K562 (cell line): ENCODE data around the gene ARHGAP26.

Source experiments
- ARID3A ChIP-seq: IDR thresholded peaks from 2 replicates; pipeline ENCODE4 v1.6.1; 2012; ENCODE audit warnings: low read depth, low read length, improper control_type of control experiment, borderline replicate concordance
- CTCF ChIP-seq, 3 experiments: IDR thresholded peaks in 2 of 3; conservative IDR thresholded peaks in 1 of 3; 2 replicates each; pipeline ENCODE4 v1.5.1; 2011 to 2012; ENCODE audit warnings: low read length in 3 of 3, mild to moderate bottlenecking in 3 of 3, control low read depth in 2 of 3, improper control_type of control experiment in 1 of 3, inconsistent platforms in 1 of 3, low read depth in 1 of 3, mixed read lengths in 1 of 3, moderate library complexity in 1 of 3; ENCODE audit not compliant: insufficient read depth in 2 of 3
- NCOA6 ChIP-seq: fragments of 450-650 bp; IDR thresholded peaks from 2 replicates; pipeline ENCODE4 v1.6.1; 2017; ENCODE audit warnings: mild to moderate bottlenecking
- NR4A1 ChIP-seq, 2 experiments: fragments of 250-450 bp in 1 of 2; fragments of 450-650 bp in 1 of 2; sonication (Bioruptor Pico) in 1 of 2; IDR thresholded peaks; 2 replicates each; pipeline versions ENCODE4 v1.4.0 to v1.6.1; 2016 to 2020; ENCODE audit warnings: mild to moderate bottlenecking in 2 of 2, missing compliant biosample characterization in 1 of 2, missing genetic modification characterization in 1 of 2, moderate library complexity in 1 of 2
- OTX1 ChIP-seq: fragments of 450-650 bp; formaldehyde crosslinking; IDR thresholded peaks from 2 replicates; pipeline ENCODE4 v1.4.0; 2022; ENCODE audit warnings: mild to moderate bottlenecking
- PATZ1 ChIP-seq: fragments of 250-450 bp; sonication (Bioruptor Pico); IDR thresholded peaks from 2 replicates; pipeline ENCODE4 v1.5.0; 2020; ENCODE audit warnings: mild to moderate bottlenecking, borderline replicate concordance
- POLR2G ChIP-seq: fragments of 200-400 bp; formaldehyde crosslinking; IDR thresholded peaks from 2 replicates; pipeline ENCODE4 v1.6.1; 2017; ENCODE audit warnings: low read depth, mild to moderate bottlenecking, antibody characterized with exemption, low read length, moderate library complexity
- RBM39 ChIP-seq: fragments of 200-400 bp; formaldehyde crosslinking; optimal IDR thresholded peaks from 2 replicates; pipeline ENCODE3; 2018; ENCODE audit warnings: low read depth, low read length
- REST ChIP-seq, 2 experiments: fragments of 450-650 bp; formaldehyde crosslinking in 1 of 2; IDR thresholded peaks; 2 replicates each; pipeline versions ENCODE4 v1.4.0 to v1.6.1; 2014 to 2020; ENCODE audit warnings: mild to moderate bottlenecking in 2 of 2, borderline replicate concordance in 1 of 2, low read depth in 1 of 2

- TF ChIP-seq ARID3A (no peak), PATZ1 (CRISPR knock-in tag) (no peak), RBM39 (no peak), POLR2G (no peak), NCOA6 (no peak), OTX1 (CRISPR knock-in tag) (no peak), CTCF (IDR thresholded peaks at IDR 0.05 in 2 of 3, conservative IDR thresholded peaks at IDR 0.05 in 1 of 3; ENCODE audit: insufficient read depth in 2 of 3, low read depth in 1 of 3, low read length in 3 of 3) (no peak), NR4A1 (CRISPR knock-in tag; IDR thresholded peaks at IDR 0.05) (no peak), NR4A1 (tag; IDR thresholded peaks at IDR 0.05) (no peak), REST (IDR thresholded peaks at IDR 0.05; ENCODE audit: borderline replicate concordance) (no peak), REST (CRISPR knock-in tag; IDR thresholded peaks at IDR 0.05; ENCODE audit: low read depth) (no peak)
These were observed 388.9 kb downstream of the ARHGAP26 start for GRCh38 chr5:143159031-143159430.
